ENCODE results near the gene TENT5C. TPM values are rescaled to one million over a fixed set of nuclear protein-coding genes. Genes with fewer than 3 reads are reported as not detected.

Gene TENT5C
- polyA plus RNA-seq, 1 experiment: 1.9 TPM

DNA sequence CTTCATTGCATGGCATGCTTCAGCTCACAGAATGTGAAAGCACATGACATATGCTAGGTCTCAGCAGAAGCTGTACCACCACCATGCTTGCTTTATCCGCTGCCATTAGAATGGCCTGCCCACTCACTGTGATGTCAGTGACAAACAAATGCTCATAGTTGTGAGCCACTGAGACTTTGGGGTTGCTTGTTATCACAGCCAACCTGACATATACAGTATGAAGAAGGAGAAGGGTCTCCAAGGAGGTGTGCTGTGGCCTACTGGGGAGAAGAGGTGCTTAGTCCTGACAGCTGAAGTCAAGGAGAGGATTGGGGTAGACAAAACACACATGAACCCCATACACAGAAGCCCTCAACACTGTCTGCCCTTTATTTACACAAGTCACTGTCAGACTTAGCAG lies 19.5 kb upstream of the TENT5C start:
- CTCF ChIA-PET: interaction anchor here (1.1 kb wide), 1 partner anchor 10 kb away, joined by 3 read pairs; no protein-coding TSS in a partner anchor
- Histone ChIP-seq H3K27me3 (ENCODE audit: control insufficient read depth, insufficient read depth, low read length) (peaks cover 2% of the 10 kb centered on the region), H3K36me3 (ENCODE audit: control insufficient read depth, insufficient read depth, low read length) (no peaks in the 10 kb centered on the region), H3K4me3 (ENCODE audit: low read depth, low read length) (no peak overlapping the region)
- DNase-seq (ENCODE audit: low read depth): no peak
- POLR2A ChIA-PET: no interaction called here
- TF ChIP-seq, protein P1, sequence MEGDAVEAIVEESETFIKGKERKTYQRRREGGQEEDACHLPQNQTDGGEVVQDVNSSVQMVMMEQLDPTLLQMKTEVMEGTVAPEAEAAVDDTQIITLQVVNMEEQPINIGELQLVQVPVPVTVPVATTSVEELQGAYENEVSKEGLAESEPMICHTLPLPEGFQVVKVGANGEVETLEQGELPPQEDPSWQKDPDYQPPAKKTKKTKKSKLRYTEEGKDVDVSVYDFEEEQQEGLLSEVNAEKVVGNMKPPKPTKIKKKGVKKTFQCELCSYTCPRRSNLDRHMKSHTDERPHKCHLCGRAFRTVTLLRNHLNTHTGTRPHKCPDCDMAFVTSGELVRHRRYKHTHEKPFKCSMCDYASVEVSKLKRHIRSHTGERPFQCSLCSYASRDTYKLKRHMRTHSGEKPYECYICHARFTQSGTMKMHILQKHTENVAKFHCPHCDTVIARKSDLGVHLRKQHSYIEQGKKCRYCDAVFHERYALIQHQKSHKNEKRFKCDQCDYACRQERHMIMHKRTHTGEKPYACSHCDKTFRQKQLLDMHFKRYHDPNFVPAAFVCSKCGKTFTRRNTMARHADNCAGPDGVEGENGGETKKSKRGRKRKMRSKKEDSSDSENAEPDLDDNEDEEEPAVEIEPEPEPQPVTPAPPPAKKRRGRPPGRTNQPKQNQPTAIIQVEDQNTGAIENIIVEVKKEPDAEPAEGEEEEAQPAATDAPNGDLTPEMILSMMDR (IDR thresholded peaks at IDR 0.05; ENCODE audit: insufficient read depth, low read depth, low read length): no peak

DNA sequence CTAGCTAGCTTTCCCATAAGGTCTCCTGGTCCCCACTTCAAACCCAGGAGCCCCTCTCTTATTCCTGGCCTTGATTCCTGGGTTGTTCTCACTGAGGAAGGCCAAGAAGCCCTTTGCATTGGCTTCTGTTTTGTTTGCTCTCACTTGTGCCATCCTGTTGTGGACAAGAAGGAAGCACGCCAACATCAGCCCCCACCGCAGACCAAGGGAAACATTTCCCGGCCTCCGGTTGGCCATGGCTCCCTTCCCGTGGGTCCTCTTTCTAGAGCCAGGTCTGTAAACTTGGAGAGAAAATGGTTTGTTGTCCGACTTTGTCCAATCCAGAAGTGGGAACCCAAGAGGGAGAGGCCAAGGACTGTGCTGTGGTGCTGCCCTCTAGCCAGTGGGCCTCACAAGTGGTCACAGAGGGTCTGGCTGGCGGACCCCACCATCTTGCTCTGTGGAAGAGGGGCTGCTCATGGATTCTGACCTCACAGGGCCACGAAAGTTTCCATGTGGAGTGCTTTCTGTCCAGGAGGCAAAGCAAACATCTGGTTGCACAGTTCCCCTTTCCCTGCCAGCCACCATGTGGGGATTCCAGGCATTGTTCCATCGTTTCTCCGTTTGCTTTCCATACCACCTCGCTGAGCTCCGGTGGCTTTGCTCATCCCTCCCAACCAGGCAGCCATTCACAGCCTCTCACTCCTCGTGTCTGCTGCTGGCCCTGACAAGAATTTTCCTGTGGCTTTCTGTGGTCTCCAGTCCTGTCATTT lies 18.9 kb upstream of the TENT5C start:
- no peaks in the 10 kb centered on the region for H3K36me3 ChIP-seq (ENCODE audit: control insufficient read depth, insufficient read depth, low read length)
- DNase-seq (ENCODE audit: low read depth): no peak
- POLR2A ChIA-PET: no interaction called here
- H3K27me3 ChIP-seq (ENCODE audit: control insufficient read depth, insufficient read depth, low read length): peaks cover 2% of the 10 kb centered on the region
- TF ChIP-seq, protein P1 (IDR thresholded peaks at IDR 0.05; ENCODE audit: insufficient read depth, low read depth, low read length): no peak
- no peak overlapping the region for H3K4me3 ChIP-seq (ENCODE audit: low read depth, low read length)
- CTCF ChIA-PET: interaction anchor here (1.1 to 1.6 kb wide), 2 partner anchors 10 to 12 kb away, joined by 3 to 4 read pairs; no protein-coding TSS in a partner anchor

DNA sequence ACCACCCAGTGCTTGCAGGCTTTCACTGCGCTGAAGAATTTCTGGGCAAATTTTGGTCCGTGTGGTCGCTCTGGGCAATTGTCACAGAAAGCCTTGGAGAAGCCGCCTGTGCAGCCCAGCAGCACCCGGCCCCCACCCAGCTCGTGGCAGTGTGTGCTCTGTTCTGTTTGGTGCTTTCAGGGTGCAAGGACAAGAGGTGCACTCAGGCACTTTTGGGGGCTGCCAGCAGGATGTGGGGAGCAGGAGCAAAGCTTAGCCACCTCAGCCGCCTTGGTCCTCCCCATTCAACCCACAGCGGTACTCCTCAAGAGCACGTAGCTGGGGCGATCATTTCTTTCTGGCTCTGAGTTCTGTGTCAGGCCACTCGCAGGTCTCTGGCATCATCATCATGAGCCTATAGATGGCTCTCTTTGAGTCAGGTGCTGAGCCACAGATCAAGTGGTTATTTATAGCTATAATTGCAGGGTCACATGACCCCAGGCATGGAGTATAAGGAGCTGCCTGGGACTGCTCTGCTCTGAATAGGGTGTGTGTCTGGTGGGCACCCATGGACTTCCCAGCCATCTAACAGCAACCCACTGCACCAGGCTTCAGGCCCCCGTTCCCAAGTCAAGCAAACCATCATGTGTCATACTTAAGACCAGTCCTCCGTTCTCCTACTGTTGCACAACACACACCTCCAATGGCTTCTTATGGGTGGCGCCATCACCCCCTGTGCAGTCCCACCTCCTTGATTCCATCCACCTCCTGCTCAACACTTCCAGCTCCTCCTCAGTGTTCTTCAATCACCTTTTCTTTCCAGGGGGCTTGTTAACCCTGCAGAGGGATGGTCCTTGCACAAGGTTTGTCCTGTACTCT lies 18.1 kb upstream of the TENT5C start:
- ChIA-PET CTCF (interaction anchor here (0.6 to 1.6 kb wide), 3 partner anchors 8 to 24 kb away, joined by 3 to 4 read pairs (median 3); no protein-coding TSS in a partner anchor), POLR2A (no interaction called here)
- no peak for DNase-seq (ENCODE audit: low read depth)

DNA sequence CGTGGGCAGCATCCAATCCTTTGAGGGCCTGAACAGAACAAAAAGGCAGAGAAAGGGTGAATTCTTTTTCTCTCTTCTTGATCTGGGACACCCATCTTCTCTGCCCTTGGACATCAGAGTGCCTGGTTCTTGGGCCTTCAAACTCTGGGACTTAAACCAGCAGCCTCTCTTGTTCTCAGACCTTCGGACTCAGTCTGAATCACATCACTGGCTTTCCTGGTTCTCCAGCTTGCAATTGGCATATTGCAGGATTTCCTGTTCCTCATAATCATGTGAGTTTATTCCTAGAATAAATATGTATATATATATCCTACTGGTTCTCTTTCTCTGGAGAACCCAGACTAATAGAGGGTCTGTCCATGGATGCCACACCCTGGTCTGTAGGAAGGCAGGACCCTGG lies 16.3 kb upstream of the TENT5C start:
- Histone ChIP-seq H3K27me3 (ENCODE audit: control insufficient read depth, insufficient read depth, low read length) (peaks cover 2% of the 10 kb centered on the region), H3K4me3 (ENCODE audit: low read depth, low read length) (no peak overlapping the region), H3K36me3 (ENCODE audit: control insufficient read depth, insufficient read depth, low read length) (no peaks in the 10 kb centered on the region)
- CTCF ChIA-PET: interaction anchor here (0.9 kb wide), 1 partner anchor 12 kb away, joined by 4 read pairs; no protein-coding TSS in a partner anchor
- DNase-seq (ENCODE audit: low read depth): no peak
- POLR2A ChIA-PET: no interaction called here
- TF ChIP-seq, protein P1 (IDR thresholded peaks at IDR 0.05; ENCODE audit: insufficient read depth, low read depth, low read length): no peak

More for the DNA sequence above, 18.1 kb upstream of the TENT5C start:
- TF ChIP-seq, protein P1 (IDR thresholded peaks at IDR 0.05; ENCODE audit: insufficient read depth, low read depth, low read length): no peak
- Histone ChIP-seq H3K36me3 (ENCODE audit: control insufficient read depth, insufficient read depth, low read length) (no peaks in the 10 kb centered on the region), H3K4me3 (ENCODE audit: low read depth, low read length) (no peak overlapping the region), H3K27me3 (ENCODE audit: control insufficient read depth, insufficient read depth, low read length) (peaks cover 2% of the 10 kb centered on the region)
